GM19193 (cell line): ENCODE data around the gene ID3.
A peak's percentile ranks its signal among the peaks of the same experiment; 100 is the strongest.

Experiments
- POLR2A ChIP-seq: IDR thresholded peaks from 4 replicates; pipeline ENCODE4 v1.6.1; 2011; ENCODE audit not compliant: insufficient read depth, insufficient read length; ENCODE audit errors: extremely low read depth

Gene ID3

DNA sequence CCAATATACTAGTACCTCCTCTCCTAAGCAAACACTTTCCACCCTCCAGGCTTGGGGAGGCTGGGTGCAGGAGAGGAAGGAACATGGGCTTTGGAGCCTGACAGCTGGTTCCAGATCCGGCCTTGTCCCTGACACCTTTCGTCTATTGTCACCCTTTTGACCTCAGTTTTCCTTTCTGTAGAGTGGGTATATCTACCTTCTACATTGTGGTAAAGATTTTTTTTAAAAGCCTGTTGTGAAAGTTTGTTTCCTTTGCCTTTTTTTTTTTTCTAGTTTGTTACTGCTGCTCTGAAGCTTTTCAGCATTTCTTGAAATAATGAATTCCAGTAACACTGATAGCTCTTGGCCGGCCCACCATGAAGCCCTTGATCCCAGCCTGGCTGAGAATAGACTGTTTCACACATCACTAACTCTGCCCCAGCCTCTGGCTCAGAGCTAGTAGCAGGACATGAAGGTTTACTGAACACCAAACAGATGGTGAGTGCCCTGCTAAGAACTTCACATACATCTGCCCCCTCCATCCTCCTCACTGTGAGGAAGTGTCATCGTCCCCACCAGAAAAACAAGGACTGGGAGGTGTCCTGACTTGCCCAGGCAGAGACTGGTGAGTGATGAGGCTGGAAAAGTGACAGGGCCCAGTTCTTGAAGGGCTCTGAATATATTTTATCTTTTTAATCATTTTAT, 33.0 kb upstream of the ID3 start:
- TF ChIP-seq POLR2A, result peak; percentile 36

DNA sequence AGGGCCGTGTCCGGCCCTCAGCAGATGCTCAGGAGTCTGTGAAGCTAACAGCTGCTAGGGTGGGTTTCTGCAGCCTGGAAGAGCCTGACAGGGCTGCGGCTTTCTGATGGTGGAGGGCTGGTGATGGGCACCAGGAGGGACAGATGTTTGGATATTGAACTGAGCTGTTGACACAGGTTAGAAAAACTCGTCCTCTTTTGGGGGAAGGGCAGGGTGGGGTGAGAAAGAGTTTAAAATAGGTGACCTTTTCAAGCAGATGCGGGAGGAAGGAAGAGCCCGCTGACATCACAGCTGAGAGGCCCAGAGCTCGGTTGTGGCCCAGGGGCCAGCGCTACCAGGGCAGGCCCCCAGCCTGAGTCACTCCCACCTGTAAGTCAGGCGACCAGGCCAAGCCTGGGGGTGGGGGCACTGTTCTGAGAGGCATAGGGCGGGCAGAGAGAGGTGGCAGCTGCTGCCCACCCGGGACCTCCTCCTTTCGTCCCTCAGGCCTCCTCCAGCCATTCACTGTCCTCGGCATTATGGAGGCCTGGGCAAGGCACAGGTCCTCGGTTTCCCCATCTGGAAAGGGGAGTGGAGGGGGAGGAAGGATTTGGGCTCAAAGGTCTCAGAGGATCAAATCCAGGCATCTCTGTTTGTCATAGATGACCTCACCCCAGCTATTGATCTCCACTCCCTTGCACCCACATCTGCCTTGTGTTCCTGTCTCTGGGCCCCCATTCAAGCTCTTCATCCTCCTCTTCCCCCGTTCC, 32.3 kb upstream of the ID3 start:
- peak; percentile 45 for TF ChIP-seq POLR2A

DNA sequence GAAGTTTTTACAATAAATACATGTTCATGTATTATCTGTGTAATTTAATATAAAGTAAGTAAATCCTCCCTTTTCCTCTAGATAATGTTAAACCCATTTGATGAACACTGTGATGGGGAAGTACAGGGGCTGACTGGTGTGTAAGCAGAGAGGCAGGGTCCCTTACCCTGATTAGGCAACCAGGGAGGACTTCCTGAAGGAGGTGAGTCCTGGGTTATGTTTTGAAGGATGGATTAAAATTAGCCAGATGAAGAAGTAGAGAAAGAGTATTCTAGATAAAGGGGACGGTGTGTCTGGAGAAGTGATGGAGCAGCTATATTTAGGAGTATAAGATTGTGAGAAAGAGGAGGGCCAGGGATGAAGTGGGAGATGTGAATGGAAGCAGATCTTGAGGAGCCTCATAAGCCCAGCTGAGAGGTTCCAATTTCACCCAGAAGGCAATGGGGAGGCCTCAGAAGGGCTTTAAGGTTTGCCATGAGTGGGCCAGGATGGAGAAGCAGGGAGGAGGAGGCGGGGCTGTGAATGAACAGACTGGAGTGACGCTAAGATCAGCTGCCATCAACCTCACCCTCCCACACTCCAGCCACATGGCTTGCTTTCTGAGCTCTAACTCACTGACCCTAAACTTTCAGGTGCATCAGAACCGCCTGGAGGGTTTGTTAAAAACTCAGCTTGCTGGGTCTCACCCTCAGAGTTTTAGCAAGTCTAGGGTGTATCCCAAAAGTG, 30.9 kb upstream of the ID3 start:
- peak; percentile 34 for TF ChIP-seq POLR2A

DNA sequence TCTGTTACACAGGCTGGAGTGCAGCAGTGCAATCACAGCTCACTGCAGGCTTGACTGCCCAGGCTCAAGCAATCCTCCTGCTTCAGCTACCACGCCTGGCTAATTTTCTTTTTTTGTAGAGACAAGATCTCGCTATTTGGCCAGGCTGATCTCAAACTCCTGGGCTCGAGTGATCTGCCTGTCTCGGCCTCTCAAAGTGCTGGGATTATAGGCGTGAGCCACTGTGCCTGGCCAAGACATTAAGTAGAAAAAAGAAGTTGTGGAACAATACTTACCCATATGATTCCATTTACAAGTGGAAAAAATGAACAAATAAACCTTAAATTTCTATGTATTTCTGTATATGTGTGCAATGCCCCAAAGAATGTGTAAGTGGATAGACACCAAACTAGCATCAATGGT, 30.3 kb upstream of the ID3 start:
- TF ChIP-seq POLR2A, result no peak

DNA sequence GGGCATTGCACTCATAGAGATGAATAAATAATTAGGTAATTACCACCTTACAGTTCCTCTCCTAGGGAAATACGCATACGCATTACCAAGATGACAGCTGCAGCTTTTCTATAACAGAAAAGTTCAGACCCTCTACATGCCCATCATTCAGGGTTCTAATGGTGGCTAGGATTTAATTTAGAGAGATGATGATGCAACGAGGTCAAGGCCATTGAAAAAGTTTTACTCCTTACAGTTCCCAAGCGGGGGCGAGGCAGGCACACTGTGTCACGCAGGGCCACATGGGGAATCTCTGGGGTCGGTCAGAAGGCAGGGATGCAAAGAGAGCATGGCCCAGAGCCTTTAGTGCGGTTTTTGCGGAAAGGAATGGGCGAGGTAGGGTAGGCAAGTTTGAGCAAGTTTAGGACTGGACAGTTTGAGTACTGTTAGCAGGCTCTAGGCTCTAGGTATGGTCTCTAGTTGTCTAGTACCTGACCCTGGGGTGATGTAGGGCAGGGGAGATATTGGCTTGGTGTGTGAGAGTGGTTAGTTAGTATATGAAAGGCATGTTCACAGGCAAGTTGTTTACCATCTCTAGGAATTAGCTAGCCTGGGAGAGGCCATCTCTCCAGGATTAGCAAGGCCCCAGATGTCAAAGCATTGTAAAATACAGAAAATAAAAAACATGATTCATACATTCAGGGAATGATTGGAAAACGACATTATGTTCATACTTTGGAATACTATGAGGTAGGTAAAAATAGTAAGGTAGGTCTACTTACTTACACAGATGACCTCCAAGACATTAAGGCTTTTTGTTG, 29.6 kb upstream of the ID3 start:
- TF ChIP-seq POLR2A, result no peak

DNA sequence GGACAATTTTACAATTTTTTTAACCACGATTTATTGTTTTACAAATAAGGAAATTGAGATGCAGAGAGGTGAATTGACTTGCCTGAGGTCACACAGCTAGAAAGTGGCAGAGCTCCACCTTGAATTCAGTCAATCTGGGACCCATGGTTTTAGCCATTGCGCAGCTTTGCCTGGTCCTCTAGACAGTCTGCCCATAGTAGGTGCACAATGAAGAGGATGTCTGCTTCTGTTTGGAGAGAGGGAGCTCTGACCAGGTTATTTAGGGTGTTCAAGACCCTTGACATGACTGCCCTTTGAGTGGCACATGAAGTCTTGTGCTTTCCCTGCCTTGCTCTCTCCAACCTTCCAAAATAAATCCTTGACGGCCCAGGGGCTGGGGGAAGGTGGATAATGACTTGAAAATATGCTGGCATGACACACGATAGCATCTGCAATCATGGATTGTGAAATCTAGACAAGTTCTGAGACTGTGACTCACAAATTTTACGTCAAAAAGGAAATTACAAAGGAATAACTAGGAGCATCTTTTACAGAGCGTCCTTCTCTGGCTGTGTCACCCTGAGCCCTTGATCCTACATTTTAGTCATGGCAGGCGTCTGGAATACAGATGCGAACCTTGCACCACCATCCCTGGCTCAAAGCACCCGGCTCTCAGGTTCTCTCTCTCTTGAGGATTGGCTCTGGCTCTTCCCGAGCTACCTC, 26.2 kb upstream of the ID3 start:
- no peak for TF ChIP-seq POLR2A

DNA sequence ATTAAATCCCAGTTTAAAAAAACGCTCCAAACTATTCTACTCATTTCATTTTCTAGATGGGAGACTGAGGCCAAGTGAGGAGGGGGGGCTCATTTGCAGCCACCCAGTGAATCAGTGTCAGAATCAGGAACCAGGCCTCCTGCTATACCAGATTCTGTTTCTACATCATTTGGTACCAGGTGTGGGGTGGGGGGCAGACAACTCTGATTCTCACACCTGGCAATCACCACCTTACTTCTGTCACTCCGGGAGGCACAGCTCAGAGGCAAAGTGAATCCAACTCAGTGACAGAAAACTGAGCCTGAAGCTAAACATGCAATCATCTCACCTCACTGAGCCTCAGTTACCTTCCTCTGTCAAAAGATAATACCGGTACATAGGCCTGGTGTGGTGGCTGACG, 23.5 kb upstream of the ID3 start:
- TF ChIP-seq POLR2A, result no peak

DNA sequence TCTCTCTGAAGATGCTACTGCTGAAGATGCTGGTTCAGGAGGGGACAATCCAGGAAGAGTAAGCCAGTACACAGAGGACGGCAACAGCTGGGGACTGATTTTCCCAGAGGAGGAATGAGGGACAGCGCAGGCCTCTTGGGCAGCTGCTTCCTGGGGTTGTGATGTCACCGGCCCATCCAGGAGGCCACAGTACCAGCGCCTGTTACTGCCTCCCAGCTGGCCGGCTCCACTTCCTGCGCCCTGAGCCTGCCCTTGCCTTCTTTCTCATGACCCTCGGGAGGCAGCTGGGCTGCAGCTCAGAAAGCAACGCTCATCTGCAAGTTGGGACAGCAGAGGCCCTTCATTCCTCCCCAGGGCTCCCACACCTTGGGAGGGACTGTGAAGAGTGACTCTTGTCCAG, 21.9 kb upstream of the ID3 start:
- TF ChIP-seq POLR2A, result no peak

DNA sequence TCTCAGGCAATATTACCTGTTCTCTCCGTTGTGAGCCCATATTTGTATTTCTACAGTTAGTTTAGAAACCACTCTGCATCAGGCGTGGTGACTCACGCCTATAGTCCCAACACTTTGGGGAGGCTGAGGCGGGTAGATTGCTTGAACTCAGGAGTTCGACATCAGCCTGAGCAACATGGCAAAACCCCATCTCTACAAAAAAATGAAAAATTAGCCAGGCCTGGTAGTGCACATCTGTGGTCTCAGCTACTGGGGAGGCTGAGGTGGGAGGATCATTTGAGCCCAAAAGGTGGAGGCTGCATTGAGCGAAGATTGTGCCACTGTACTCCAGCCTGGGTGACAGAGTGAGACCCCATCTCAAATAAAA, 19.7 kb upstream of the ID3 start:
- no peak for TF ChIP-seq POLR2A

DNA sequence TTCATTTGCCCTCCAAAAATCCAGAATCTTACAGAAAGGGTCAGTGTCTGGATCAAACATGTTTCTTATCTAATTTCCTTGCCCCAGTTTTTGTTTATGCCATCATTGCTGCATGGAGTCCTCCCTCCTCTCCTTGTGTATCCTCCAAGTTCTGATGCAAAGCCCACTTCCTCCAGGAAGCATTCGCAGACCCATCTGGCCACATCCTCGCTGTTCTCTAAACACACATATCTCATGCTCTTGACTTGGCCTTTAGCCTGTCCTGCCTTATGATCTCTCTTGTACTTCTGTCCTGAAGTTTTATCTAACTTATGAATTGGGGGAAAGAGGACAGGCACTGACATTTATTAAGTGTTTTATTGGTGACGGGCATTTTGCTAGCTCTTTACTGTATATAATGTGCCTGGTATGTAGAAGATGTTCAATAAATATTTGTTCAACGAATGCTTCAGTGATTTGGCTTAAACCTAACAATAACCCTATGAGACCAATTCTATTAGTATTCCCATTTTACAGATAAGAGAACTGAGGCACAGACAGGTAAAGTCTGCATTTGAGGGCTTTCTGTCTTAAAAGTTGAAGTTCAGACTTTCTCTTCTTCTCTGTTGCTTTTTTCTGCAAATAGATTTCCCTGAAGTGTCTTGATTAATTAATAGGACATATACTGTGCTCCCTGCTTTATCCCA, 19.2 kb upstream of the ID3 start:
- no peak for TF ChIP-seq POLR2A

DNA sequence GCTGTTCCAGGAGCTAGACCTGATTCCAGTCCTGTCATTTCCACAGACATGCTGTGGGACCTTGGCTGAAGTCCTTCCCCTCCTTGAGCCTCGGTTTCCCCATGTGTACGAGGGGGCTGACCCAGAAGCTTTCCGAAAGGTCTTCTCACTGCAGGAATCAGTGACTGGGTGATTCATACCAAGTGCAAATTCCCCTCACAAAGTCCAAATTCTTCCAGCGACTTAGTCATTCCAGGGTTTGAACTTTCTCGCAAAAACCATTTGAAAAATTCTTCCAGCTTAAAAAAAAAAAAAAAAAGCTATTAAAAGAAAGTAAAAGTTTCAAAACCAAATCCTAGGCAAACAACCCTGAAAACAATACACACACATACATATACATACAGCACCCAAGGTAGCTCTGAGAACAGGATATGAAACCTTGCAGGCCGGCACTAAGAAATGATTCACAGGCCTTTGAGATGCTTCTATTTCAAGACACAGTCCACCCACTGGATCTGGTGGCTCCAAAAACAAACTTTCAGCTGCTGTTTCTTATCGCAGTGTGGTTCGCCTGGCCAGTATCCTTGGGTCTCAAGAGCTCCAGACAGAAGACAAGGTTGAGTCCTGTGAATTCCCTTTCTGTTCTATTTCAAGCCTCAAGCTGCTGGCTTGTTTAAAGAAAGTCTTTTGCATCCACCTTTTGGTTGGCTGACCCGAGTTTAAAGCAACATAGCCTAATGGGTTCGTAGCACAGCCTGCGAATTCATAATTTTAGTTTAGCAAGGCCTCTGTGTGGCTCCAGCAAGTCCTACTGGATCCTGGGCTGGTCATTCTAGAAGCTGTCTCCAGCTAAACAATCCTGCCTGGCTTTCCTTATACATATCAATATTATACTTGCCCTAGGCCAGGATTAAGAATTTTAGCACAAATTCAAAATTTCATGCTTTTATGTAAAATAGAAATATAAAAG, 18.0 kb upstream of the ID3 start:
- no peak for TF ChIP-seq POLR2A

DNA sequence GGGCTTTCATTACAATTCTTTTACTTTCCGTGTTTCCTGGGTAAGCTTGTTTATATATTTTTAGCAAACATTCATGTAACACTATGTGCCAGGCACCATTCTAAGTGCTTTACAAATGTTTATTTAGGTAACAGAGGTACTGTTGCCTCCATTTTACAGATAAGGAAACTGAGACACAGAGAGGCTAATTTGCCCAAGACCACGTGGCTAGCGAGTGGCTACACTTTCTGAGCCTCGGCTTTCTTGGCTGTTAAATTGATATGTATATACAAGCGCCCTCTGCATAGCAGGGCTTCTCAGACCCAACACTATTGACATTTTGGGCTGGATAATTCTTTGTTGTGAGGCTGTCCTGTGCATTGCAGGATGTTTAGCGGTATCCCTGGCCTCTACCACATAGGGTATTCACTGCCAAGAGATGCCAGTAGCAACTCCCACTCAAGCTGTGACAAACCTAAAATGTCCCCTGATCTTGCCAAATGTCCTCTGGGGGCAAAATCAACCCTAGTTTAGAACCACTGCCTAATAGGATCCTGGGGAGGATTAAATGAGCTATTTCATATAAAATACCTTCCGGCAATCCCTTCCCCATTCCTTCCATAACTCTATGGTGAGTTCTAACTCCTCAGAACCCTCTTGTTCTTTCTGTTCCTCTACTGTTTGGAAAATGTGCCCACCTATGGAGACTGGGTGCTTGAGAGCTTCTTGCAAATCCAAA, 17.2 kb upstream of the ID3 start:
- TF ChIP-seq POLR2A, result no peak
